Activated T-cell treated with anti-CD3 and anti-CD28 coated beads, Interleukin-2, amount 50 U/mL, for 4 hours (primary cell): ENCODE measurements around the gene KCNQ1. TPM values are rescaled to one million over a fixed set of nuclear protein-coding genes. Genes with fewer than 3 reads are reported as not detected.

Source experiments
- ATAC-seq, 2 donors: fragments of 200-7000 bp; cut with Tn5 transposase; one replicate each; pipeline ENCODE4 v1.10.0; 2021
- DNase-seq: peaks from one replicate; pipeline ENCODE4 v3.0.0-alpha.2; 2020
- H3K27me3 Mint-ChIP-seq: one replicate; pipeline ENCODE4 v1.8.0; 2021; ENCODE audit warnings: low read depth, mixed read lengths
- H3K36me3 Mint-ChIP-seq: one replicate; pipeline ENCODE4 v1.8.0; 2022; ENCODE audit warnings: mixed read lengths; ENCODE audit not compliant: insufficient read depth
- H3K4me1 Mint-ChIP-seq: one replicate; pipeline ENCODE4 v1.8.0; 2021; ENCODE audit warnings: low read depth, mixed read lengths
- H3K4me3 Mint-ChIP-seq: one replicate; pipeline ENCODE4 v1.8.0; 2021; ENCODE audit warnings: mild to moderate bottlenecking, moderate library complexity, mixed read lengths
- H3K9me3 Mint-ChIP-seq: one replicate; pipeline ENCODE4 v1.8.0; 2021; ENCODE audit warnings: mixed read lengths
- total RNA-seq, 3 donors: library from RNA; stranded (reverse); gene quantifications; one replicate each; pipeline ENCODE4 v1.2.1, GENCODE V29; 2021

The KCNQ1 gene
- total RNA-seq, 3 donors from 2014 or later: 2.3 to 3.0 (median 2.8) TPM

DNA sequence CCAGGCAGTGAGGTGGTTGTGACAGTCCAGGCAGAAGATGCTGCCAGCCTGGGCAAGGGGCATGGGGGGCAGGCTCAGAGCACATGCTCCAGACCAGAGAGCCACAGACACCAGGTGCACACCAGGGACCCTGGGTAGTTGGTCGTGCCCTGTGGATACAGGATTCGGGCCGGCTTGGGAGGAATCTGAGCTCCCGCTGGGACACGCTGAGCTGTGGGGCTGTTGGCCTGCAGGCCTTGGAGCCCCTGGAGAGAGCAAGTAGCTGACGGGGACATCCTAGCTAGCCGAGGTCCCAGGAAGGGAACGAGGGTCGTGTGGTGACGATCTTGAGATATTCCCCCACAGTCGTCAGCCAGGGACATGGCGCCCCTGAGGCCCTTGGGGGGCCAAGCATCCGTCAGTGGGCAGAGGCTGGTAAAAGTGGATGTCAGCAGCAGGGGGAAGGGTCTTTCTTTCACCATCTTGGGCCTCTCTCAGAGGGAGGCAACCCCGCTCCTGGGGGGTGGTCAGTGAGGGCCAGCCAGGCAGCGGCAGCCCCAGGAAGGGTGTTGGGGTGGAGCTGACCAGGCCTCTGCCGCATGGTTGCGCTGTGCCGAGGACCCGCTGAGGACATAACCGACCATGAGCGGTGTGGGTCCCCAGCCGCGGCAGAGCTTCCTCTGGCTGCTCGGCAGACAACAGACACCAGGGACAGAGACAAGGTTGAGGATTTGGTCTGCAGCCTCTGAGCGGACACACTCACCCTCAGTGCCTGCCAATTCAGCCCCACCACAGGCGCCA, 396.8 kb downstream of the KCNQ1 start:
- no peak for ATAC-seq
- H3K4me1 Mint-ChIP-seq: peaks cover 6% of the 10 kb centered on the region

DNA sequence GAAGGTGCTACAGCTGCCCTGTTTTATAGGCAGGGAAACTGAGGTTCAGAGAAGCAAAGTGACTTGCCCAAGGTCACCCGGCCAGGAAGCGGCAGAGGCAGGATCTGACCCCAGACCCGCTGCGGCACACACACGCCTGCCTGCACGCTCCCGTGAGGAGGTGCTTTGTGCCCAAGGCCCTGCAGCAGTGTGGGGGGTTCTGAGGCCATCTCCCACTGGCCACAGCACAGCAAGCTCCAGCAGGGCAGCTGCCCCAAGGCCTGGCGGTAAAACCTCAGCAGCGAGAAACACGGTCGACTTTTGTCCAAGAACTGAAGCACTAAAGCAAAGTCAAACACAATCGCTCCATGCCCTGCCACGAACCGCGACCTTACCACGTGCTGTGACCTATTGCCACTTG, 398.1 kb downstream of the KCNQ1 start:
- Mint-ChIP-seq H3K4me1 (peaks cover 6% of the 10 kb centered on the region), H3K36me3 (no peaks in the 10 kb centered on the region), H3K4me3 (no peak overlapping the region), H3K27me3 (no peaks in the 10 kb centered on the region), H3K9me3 (no peaks in the 10 kb centered on the region)
- DNase-seq (no peak), ATAC-seq (no peak)

More for the DNA sequence above, 396.8 kb downstream of the KCNQ1 start:
- H3K4me3 Mint-ChIP-seq: no peak overlapping the region
- no peak for DNase-seq
- no peaks in the 10 kb centered on the region for H3K9me3 Mint-ChIP-seq
- H3K27me3 Mint-ChIP-seq: no peaks in the 10 kb centered on the region
- no peaks in the 10 kb centered on the region for H3K36me3 Mint-ChIP-seq

DNA sequence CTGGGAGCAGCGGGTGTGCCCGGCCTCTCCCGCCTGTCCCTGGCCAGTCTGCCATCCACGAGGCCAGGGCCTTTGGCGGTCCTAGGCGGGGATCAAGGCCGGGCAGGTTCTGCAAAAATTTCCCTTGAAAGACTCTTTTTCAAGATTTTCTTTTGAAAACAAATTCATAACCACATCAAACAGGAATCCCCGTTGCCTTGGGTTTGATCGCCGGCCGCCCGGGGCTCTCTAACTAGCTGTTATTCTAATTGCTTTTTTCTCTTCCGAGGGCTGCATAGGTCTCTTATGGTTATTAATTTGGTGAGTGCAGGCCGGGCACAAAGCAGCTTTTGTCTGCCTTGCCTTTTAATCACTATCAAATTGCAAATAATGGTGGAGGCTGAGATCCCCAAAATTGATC, 398.7 kb downstream of the KCNQ1 start:
- no peaks in the 10 kb centered on the region for H3K36me3 Mint-ChIP-seq
- ATAC-seq (no peak), DNase-seq (no peak)
- H3K4me1 Mint-ChIP-seq: peaks cover 6% of the 10 kb centered on the region
- no peak overlapping the region for H3K4me3 Mint-ChIP-seq
- H3K9me3 Mint-ChIP-seq: no peaks in the 10 kb centered on the region
- H3K27me3 Mint-ChIP-seq: no peaks in the 10 kb centered on the region

DNA sequence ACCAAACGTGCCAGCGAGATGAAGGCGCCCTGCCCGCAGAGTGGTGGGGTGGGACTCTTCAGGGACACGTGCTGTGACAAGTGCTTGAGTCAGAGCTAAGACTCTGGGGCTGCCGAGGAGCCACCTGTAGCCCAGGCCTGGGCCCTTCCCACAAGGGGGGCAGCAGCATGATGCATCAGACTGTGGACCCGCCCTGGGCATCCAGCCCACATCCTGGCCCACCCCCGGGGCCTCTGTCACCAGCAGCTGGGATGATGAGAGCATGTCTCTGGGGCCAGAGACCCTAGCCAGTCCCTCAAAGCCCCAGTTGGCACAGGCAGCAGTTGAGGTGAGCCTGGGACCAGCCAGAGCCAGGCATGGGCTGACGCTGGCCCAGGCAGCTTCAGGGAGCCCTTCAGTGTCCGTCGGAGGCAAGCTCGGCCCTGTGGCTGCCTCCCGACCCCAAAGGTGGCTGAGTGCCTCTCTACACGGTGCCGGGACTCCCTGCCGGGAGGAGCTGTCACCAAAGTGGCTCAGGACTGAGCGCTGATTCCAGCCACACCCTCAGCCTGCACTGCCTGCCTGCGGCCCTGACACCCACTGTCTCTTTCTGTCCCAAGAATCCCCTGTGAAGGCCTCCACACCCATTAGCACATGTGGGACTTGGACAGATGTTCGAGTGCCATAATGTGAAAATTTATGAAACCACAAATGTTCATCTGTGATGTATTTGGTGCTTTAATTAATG, 399.5 kb downstream of the KCNQ1 start:
- DNase-seq: no peak
- H3K4me3 Mint-ChIP-seq: no peak overlapping the region
- no peak for ATAC-seq
- no peaks in the 10 kb centered on the region for H3K36me3 Mint-ChIP-seq
- no peaks in the 10 kb centered on the region for H3K9me3 Mint-ChIP-seq
- no peaks in the 10 kb centered on the region for H3K27me3 Mint-ChIP-seq
- H3K4me1 Mint-ChIP-seq: peaks cover 6% of the 10 kb centered on the region

DNA sequence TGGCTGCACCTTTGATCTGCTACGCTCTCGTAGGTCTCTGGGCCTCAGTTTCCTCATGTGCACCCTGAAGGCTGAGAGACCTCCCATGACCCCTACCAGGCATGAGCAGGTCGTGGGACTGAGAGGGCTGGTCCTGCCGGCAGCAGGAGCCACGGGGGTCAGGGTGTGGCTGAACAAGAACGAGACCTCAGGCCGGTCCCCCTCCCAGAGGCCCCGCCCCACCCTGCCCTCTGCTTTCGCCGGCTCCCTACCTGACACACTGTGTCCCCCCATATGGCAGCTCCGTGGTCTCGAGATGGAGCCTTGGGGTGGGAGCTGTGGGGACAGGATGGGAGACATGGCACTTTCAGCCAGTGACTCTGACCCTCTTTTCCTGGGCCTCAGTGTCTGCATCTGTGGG, 400.2 kb downstream of the KCNQ1 start:
- DNase-seq: no peak
- H3K27me3 Mint-ChIP-seq: no peaks in the 10 kb centered on the region
- no peak overlapping the region for H3K4me3 Mint-ChIP-seq
- no peak for ATAC-seq
- H3K36me3 Mint-ChIP-seq: no peaks in the 10 kb centered on the region
- H3K9me3 Mint-ChIP-seq: no peaks in the 10 kb centered on the region
- peaks cover 6% of the 10 kb centered on the region for H3K4me1 Mint-ChIP-seq

DNA sequence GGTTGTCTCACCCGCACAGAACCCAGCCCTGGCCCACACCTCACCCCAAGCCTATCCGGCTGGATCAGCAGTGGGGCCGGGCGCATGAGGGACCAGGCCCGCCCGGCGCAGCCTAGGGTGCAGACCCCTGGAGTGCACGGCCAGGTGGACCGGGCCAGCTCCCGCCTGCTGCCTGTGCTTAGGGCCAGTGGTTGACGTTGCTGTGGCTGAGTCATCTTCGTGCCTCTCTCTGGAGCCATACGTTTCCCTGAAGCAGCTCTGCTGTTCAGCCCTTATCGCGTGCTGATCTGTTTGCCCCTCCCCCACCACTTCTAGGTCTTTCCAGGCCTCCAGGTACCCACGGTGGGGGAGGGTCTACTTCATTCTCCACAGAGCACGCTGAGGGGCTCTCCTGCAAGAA, 401.2 kb downstream of the KCNQ1 start:
- Mint-ChIP-seq H3K27me3 (no peaks in the 10 kb centered on the region), H3K4me1 (peaks cover 4% of the 10 kb centered on the region), H3K4me3 (no peak overlapping the region), H3K9me3 (no peaks in the 10 kb centered on the region), H3K36me3 (no peaks in the 10 kb centered on the region)
- ATAC-seq (no peak), DNase-seq (no peak)

DNA sequence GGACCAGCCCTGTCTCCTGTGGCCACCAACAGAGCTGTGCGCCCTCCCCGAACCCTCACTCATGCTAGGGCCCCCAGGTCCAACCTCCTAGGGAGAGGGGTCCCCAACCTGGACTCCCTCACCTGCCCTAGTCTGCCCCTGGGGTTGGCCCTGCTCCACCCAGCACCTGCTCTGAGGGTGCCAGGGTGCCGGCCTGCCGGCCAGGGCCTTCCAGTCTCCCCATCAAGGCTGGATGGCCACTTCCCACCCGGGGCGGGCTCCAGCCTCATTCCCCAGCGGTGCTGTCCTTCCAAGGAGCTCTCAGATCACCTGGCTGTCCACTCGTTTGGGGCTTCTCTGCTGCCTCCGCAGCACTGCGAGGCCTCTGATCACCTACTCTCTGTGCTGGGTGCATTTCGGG, 401.7 kb downstream of the KCNQ1 start:
- ATAC-seq: no peak
- Mint-ChIP-seq H3K36me3 (no peaks in the 10 kb centered on the region), H3K4me3 (no peak overlapping the region)

DNA sequence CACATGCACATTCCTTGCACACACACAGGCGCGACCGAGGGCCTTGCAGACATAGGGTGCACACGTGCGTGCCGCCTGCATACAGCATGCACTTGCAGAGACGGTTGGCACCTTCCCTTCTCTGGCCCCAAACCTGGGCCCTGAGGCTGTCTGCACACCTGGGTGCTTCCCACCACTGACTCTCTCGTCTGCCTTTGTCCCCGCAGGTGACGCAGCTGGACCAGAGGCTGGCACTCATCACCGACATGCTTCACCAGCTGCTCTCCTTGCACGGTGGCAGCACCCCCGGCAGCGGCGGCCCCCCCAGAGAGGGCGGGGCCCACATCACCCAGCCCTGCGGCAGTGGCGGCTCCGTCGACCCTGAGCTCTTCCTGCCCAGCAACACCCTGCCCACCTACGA, 402.8 kb downstream of the KCNQ1 start:
- no peak overlapping the region for H3K4me3 Mint-ChIP-seq
- H3K36me3 Mint-ChIP-seq: no peaks in the 10 kb centered on the region
- H3K9me3 Mint-ChIP-seq: no peaks in the 10 kb centered on the region
- ATAC-seq (no peak), DNase-seq (no peak)
- H3K4me1 Mint-ChIP-seq: peaks cover under 1% of the 10 kb centered on the region
- no peaks in the 10 kb centered on the region for H3K27me3 Mint-ChIP-seq

More for the DNA sequence above, 401.7 kb downstream of the KCNQ1 start:
- Mint-ChIP-seq H3K27me3 (no peaks in the 10 kb centered on the region), H3K9me3 (no peaks in the 10 kb centered on the region), H3K4me1 (peaks cover 4% of the 10 kb centered on the region)
- no peak for DNase-seq

DNA sequence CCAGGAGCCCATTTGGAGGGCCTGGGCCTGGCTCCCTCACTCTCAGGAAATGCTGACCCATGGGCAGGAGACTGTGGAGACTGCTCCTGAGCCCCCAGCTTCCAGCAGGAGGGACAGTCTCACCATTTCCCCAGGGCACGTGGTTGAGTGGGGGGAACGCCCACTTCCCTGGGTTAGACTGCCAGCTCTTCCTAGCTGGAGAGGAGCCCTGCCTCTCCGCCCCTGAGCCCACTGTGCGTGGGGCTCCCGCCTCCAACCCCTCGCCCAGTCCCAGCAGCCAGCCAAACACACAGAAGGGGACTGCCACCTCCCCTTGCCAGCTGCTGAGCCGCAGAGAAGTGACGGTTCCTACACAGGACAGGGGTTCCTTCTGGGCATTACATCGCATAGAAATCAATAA, 403.7 kb downstream of the KCNQ1 start:
- Mint-ChIP-seq H3K4me1 (no peaks in the 10 kb centered on the region), H3K27me3 (no peaks in the 10 kb centered on the region), H3K36me3 (no peaks in the 10 kb centered on the region), H3K9me3 (no peaks in the 10 kb centered on the region), H3K4me3 (no peak overlapping the region)
- no peak for DNase-seq
- ATAC-seq: no peak

DNA sequence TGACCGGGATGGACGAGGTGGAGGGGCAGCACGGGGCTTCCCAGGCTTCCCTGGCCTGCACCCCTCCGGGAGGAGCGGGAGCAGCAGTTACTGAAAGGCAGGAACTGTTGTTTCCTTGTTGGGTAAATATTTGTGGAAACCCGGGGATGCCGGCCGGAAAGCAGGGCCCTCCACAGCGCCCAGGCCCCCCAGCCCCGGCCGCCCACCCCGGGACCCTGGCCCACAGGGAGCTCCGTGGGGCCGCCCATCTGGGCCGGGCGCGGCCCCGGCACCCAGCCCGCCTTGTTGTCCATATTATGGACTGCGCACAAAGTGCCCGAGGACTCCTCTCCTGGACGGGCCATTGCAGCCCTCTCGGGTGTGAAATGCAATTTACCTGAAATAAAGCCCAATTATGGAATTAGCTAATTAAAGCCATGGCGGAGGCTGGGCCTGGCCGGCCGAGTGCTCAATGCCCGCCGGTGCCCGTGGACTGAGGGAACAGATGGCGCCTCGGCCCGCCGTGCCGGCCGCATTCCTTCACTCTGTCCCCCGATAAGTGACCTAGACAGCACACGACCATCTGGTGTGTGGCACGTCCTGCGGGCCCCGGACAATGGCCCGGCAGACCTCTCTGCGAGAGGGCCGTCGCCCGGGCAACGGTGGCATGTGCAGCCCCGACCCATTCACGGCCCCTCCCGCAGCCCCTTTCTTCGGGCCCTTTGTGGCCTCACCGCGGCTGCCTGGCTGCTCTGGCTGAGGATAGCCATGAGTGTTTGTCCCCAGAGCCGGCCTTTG, 405.4 kb downstream of the KCNQ1 start:
- DNase-seq (no peak), ATAC-seq (no peak)
- Mint-ChIP-seq H3K27me3 (peaks cover 2% of the 10 kb centered on the region), H3K9me3 (no peaks in the 10 kb centered on the region), H3K36me3 (no peaks in the 10 kb centered on the region), H3K4me3 (no peak overlapping the region), H3K4me1 (no peaks in the 10 kb centered on the region)

DNA sequence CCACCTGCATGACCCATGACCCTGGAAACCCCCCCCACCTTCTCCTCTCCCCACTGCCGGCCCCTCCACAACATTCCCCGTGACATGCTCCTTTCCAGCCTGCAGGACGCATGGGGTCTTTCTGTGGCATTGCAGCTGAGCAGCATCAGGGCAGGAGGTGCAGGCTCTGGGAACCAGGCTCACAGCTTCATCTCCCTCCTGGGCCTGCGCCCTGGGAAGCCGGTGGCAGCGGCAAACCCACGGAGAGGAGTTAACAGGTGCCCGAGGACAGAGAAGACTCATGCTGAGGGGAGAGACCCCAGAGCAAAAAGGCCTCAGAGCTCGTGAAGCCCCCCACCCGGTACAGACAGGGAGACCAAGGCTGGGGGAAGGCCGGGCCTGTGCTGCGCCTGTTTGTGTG, 408.6 kb downstream of the KCNQ1 start:
- ATAC-seq (no peak), DNase-seq (no peak)
- no peak overlapping the region for H3K4me3 Mint-ChIP-seq
- no peaks in the 10 kb centered on the region for H3K36me3 Mint-ChIP-seq
- peaks cover 2% of the 10 kb centered on the region for H3K27me3 Mint-ChIP-seq
- H3K9me3 Mint-ChIP-seq: no peaks in the 10 kb centered on the region
- H3K4me1 Mint-ChIP-seq: no peaks in the 10 kb centered on the region

DNA sequence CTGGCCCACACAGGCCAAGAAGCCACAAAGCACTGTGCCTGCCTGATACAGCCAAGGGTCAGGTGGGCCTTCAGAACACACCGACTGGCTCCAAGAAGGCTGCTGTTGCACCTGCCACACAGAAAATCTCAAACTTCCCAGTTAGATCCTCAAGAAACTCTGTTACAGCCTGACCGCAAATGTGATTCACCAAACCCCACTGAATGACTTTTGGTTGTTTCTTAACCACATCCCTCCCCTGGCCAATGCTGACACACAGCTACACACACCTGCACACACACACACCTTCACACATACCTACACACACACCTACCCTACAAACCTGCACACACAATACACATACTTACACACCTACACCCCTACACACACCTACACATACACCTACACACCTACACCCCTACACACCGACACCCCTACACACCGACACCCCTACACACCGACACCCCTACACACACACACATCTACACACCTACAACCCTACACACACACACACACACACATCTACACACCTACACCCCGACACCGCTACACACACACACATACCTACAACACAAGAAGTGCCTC, 409.3 kb downstream of the KCNQ1 start:
- no peak for DNase-seq
- Mint-ChIP-seq H3K4me3 (no peak overlapping the region), H3K27me3 (peaks cover 2% of the 10 kb centered on the region), H3K4me1 (no peaks in the 10 kb centered on the region), H3K9me3 (no peaks in the 10 kb centered on the region), H3K36me3 (no peaks in the 10 kb centered on the region)
- ATAC-seq: no peak

DNA sequence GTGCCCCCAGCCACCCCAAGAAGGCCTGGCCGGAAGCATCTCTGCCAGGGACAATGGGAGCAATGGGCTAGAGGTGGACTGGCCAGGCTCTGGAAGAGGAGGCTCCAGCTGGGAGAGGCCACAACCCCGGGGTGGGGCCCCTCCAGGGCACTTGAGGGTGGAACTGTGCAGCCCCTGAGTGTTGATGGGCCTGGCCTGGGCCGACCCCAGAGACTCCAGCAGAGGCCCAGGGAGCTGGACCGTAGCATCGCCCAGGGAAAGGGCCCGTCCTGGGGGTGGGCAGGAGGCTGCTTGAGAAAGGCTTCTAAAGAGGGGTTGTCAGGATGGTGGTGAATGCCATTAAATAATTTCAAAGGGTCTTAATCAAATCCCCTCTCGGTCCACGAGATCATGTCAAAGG, 410.4 kb downstream of the KCNQ1 start:
- H3K36me3 Mint-ChIP-seq: no peaks in the 10 kb centered on the region
- H3K4me3 Mint-ChIP-seq: no peak overlapping the region
- ATAC-seq (no peak), DNase-seq (no peak)
- H3K4me1 Mint-ChIP-seq: no peaks in the 10 kb centered on the region
- no peaks in the 10 kb centered on the region for H3K9me3 Mint-ChIP-seq
- H3K27me3 Mint-ChIP-seq: peaks cover 4% of the 10 kb centered on the region

DNA sequence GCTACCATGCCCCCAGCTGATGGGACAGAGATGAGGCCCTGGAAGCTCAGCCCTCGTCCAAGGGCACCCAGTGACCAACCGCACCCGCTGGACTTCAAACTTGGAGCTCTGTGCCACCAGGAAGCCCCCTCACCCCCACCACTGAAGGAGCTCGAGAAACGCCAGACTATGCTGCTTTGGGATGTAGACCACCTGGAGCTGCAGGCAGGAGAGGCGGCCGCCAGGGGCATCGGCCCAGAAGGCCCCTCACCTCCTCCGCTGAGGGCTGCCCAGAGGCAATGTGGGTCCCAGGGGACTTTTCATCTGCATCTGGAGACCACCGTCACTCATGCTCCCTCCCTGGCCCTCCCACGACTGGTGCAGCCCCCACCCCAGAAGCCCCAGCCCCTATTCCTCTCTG, 412.5 kb downstream of the KCNQ1 start:
- ATAC-seq: no peak
- H3K4me3 Mint-ChIP-seq: no peak overlapping the region
- no peaks in the 10 kb centered on the region for H3K9me3 Mint-ChIP-seq
- no peaks in the 10 kb centered on the region for H3K36me3 Mint-ChIP-seq
- H3K4me1 Mint-ChIP-seq: no peaks in the 10 kb centered on the region
- H3K27me3 Mint-ChIP-seq: peaks cover 19% of the 10 kb centered on the region
- no peak for DNase-seq
